ENCODE results near the gene MLF2. TPM values are rescaled to one million over a fixed set of nuclear protein-coding genes. Genes with fewer than 3 reads are reported as not detected.

Gene MLF2
- total and polyA plus RNA-seq, 2 of the 13 experiments (the other 11 are each of a cell fraction or from before 2014, with no cell fraction given) = 88.1 to 167 TPM

- TF ChIP-seq MXI1 (IDR thresholded peaks at IDR 0.05; ENCODE audit: borderline replicate concordance, low read depth, low read length) (peak; percentile 55; the same call in 1 of the 3 replicates), NR0B2 (CRISPR knock-in tag; IDR thresholded peaks at IDR 0.05) (no peak), ZNF280D (CRISPR knock-in tag; IDR thresholded peaks at IDR 0.05) (no peak), ZNF33B (CRISPR knock-in tag; IDR thresholded peaks at IDR 0.05) (no peak), NFIB (CRISPR knock-in tag; IDR thresholded peaks at IDR 0.05; ENCODE audit: borderline replicate concordance) (no peak), ZNF367 (CRISPR knock-in tag; IDR thresholded peaks at IDR 0.05; ENCODE audit: borderline replicate concordance) (no peak), GRHL1 (CRISPR knock-in tag; conservative IDR thresholded peaks at IDR 0.05) (no peak), ZSCAN29 (CRISPR knock-in tag; conservative IDR thresholded peaks at IDR 0.05) (no peak), FIP1L1 (IDR thresholded peaks at IDR 0.05; ENCODE audit: borderline replicate concordance, insufficient read depth, low read depth, low read length) (no peak), SNAPC5 (CRISPR knock-in tag; IDR thresholded peaks at IDR 0.05; ENCODE audit: borderline replicate concordance) (no peak), ONECUT2 (CRISPR knock-in tag; IDR thresholded peaks at IDR 0.05) (no peak), MEIS2 (CRISPR knock-in tag; IDR thresholded peaks at IDR 0.05) (no peak), SALL1 (CRISPR knock-in tag; IDR thresholded peaks at IDR 0.05) (peak; percentile 86), HDAC1 (CRISPR knock-in tag; IDR thresholded peaks at IDR 0.05) (peak; percentile 64; the same call in 1 of the 2 replicates), ZFAT (CRISPR knock-in tag; conservative IDR thresholded peaks at IDR 0.05) (no peak), CSRNP2 (CRISPR knock-in tag; conservative IDR thresholded peaks at IDR 0.05; ENCODE audit: low read depth) (no peak), CHD4 (IDR thresholded peaks at IDR 0.05; ENCODE audit: borderline replicate concordance, low read length) (0 out of 2 replicates have a peak, but pooled peaks have one; percentile 8), GATAD2A (CRISPR knock-in tag; IDR thresholded peaks at IDR 0.05) (peak; percentile 38; the same call in 1 of the 2 replicates), ZNF124 (CRISPR knock-in tag; IDR thresholded peaks at IDR 0.05) (no peak), SOX13 (IDR thresholded peaks at IDR 0.05) (peak; percentile 18; the same call in 1 of the 2 replicates), SOX13 (CRISPR knock-in tag; conservative IDR thresholded peaks at IDR 0.05 in 1 of 2, IDR thresholded peaks at IDR 0.05 in 1 of 2) (no peak), ZNF468 (CRISPR knock-in tag; IDR thresholded peaks at IDR 0.05) (no peak), ZNF619 (CRISPR knock-in tag; IDR thresholded peaks at IDR 0.05) (no peak), MTF1 (CRISPR knock-in tag; IDR thresholded peaks at IDR 0.05) (peak; percentile 88; the same call in 1 of the 2 replicates)
Measured at GRCh38 chr12:6779708-6780432, 26.9 kb upstream of the MLF2 start (continued).
